Stomach (tissue), 9 donors: ENCODE measurements around the gene NRIP3. TPM values are rescaled to one million over a fixed set of nuclear protein-coding genes. Genes with fewer than 3 reads are reported as not detected.

ENCODE experiments used
- DNase-seq, 2 donors: peaks; one replicate each; pipeline versions ENCODE4 v3.0.0 to v3.0.0-alpha.2; 2013 to 2019
- H3K27ac ChIP-seq, 5 donors: fragments of 200-600 bp in 4 of 5; sonication (generic) in 4 of 5; one replicate each; pipeline ENCODE4 v1.5.1; 2013 to 2019; ENCODE audit warnings: mild to moderate bottlenecking in 1 of 5, moderate library complexity in 1 of 5
- H3K27me3 ChIP-seq, 3 donors: fragments of 200-600 bp; sonication (generic); one replicate each; pipeline ENCODE4 v1.5.1; 2017 to 2019; ENCODE audit warnings: mixed run types in 1 of 3
- H3K36me3 ChIP-seq, 4 donors: fragments of 200-600 bp; sonication (generic); 1 replicate in 3 of 4; 2 replicates in 1 of 4; pipeline ENCODE4 v1.5.1; 2016 to 2019
- H3K4me1 ChIP-seq, 4 donors: fragments of 200-600 bp; sonication (generic); one replicate each; pipeline ENCODE4 v1.5.1; 2016 to 2019
- H3K4me3 ChIP-seq, 4 donors: fragments of 200-600 bp; sonication (generic) in 3 of 4; one replicate each; pipeline ENCODE4 v1.5.1; 2016 to 2019; ENCODE audit warnings: mild to moderate bottlenecking in 1 of 4
- H3K9me3 ChIP-seq, 4 donors: fragments of 200-600 bp; sonication (generic); one replicate each; pipeline ENCODE4 v1.5.1; 2016 to 2019
- EP300 ChIP-seq: sonication (generic); formaldehyde crosslinking; IDR thresholded peaks from one replicate; pipeline ENCODE4 v1.6.1; 2017; ENCODE audit warnings: antibody characterized with exemption
- POLR2A ChIP-seq, 4 donors: fragments of 450-650 bp; IDR thresholded peaks; one replicate each; pipeline ENCODE4 v1.6.1; 2016; ENCODE audit warnings: antibody characterized with exemption in 4 of 4, control low read depth in 2 of 4, mild to moderate bottlenecking in 1 of 4, moderate library complexity in 1 of 4
- POLR2AphosphoS5 ChIP-seq, 3 donors: sonication (generic); formaldehyde crosslinking; IDR thresholded peaks; one replicate each; pipeline ENCODE4 v1.6.1; 2016; ENCODE audit warnings: antibody characterized with exemption in 3 of 3
- WGBS, 5 donors: extraction: QIAGEN DNeasy Blood & Tissue Kit in 3 of 5; methylation state at CpG; one replicate each; pipeline versions ENCODE4 v1.1.5 to v1.1.7; 2013 to 2018; 5-methylcytosine and 5-hydroxymethylcytosine counted together
- intact Hi-C: fragments of 100-400 bp; cut with DNase I; formaldehyde crosslinking; loops from one replicate; pipeline ENCODE4 v1.15.1; 2023; ENCODE audit warnings: low total_unique reads
- polyA plus RNA-seq, 3 donors: library from polyadenylated mRNA; stranded (reverse); fragments of 200-250 nt; gene quantifications; one replicate each; pipeline ENCODE4 v1.2.3, GENCODE V29; 2013
- total RNA-seq, 5 donors: library from RNA; depleted of rRNA; stranded (reverse); fragments of >200 nt; gene quantifications; one replicate each; pipeline versions ENCODE4 v1.1.0 to v1.2.3, GENCODE V29; 2014 to 2016
- TF ChIP-seq, protein P1 (sequence below), 7 experiments: fragments of 450-650 bp in 4 of 7; fragments of 200-600 bp in 3 of 7; sonication (generic) in 3 of 7; IDR thresholded peaks; one replicate each; pipeline ENCODE4 v1.5.1; 2016 to 2019; ENCODE audit warnings: antibody characterized with exemption in 7 of 7, control low read depth in 2 of 7, mild to moderate bottlenecking in 1 of 7
- donor health status: healthy with polysubstance abuse.
- donor health status: Bipolar disorder and iron deficiency.
- donor health status: healthy.

The NRIP3 gene
- total and polyA plus RNA-seq, 8 donors, result 0.33 to 3.9 (median 1.6) TPM; not detected in 2

DNA sequence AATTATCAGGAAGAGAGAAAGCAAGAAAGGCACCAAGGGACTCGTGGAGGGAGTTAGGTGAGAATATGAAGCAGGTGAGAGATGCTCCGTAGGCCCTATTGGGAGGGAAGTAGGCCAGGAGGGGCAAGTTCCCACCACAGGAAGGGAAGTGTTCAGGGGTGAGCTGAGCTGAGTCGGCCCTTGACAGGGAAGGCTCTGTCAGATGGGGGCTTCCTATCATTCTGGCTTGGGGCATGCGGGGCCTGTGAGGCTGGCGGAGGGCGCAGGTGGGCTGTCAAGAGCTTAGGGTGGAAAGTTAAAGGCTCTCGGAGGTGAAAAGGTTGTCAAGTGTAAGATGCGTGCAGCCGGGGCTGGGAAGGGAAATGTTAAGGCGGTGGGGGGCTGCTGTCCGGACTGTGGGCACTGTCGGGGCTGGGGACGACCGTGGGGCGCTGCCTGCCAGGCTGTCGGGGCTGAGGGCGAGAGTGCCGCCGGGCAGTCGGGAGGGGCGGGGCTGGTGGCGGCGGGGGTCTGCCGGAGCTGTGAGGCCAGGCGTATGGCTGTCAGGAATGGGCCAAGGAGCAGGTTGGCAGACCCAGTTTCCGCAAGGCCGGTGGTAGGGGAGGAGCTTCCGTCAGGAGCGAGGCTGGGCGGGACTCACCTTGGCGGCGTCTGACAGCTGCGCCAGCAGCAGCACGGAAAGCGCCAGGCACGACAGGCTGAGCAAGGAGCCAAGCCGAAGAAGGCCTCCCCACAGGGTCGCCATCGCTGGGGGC, 40.1 kb downstream of the NRIP3 start:
- H3K27ac ChIP-seq, result peak overlapping the region; percentile 95 to 99 (median 96)
- 1 to 3% (median 1%) methylated on average over 25 to 39 of the region's 39 CpGs for WGBS, 5 donors
- DNase-seq, result peak; percentile 87 to 95
- intact Hi-C loops, result loop anchor here (10.0 kb wide), 1 partner anchor 279 kb away; the partner anchor contains the start of genes RPL27A and TRIM66
- no peaks in the 10 kb centered on the region for H3K9me3 ChIP-seq
- H3K36me3 ChIP-seq, result peaks cover 0 to 15% (median 6%) of the 10 kb centered on the region in 4 donors
- peak overlapping the region; percentile 68 to 89 (median 86) for H3K4me3 ChIP-seq
- peaks cover 19 to 53% (median 47%) of the 10 kb centered on the region in 4 donors for H3K4me1 ChIP-seq
- no peaks in the 10 kb centered on the region for H3K27me3 ChIP-seq
- TF ChIP-seq POLR2AphosphoS5 (IDR thresholded peaks at IDR 0.05), result no peak
- TF ChIP-seq, protein P1, sequence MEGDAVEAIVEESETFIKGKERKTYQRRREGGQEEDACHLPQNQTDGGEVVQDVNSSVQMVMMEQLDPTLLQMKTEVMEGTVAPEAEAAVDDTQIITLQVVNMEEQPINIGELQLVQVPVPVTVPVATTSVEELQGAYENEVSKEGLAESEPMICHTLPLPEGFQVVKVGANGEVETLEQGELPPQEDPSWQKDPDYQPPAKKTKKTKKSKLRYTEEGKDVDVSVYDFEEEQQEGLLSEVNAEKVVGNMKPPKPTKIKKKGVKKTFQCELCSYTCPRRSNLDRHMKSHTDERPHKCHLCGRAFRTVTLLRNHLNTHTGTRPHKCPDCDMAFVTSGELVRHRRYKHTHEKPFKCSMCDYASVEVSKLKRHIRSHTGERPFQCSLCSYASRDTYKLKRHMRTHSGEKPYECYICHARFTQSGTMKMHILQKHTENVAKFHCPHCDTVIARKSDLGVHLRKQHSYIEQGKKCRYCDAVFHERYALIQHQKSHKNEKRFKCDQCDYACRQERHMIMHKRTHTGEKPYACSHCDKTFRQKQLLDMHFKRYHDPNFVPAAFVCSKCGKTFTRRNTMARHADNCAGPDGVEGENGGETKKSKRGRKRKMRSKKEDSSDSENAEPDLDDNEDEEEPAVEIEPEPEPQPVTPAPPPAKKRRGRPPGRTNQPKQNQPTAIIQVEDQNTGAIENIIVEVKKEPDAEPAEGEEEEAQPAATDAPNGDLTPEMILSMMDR (IDR thresholded peaks at IDR 0.05), result no peak
- TF ChIP-seq EP300, result no peak
- TF ChIP-seq POLR2A (IDR thresholded peaks at IDR 0.05), result no peak

DNA sequence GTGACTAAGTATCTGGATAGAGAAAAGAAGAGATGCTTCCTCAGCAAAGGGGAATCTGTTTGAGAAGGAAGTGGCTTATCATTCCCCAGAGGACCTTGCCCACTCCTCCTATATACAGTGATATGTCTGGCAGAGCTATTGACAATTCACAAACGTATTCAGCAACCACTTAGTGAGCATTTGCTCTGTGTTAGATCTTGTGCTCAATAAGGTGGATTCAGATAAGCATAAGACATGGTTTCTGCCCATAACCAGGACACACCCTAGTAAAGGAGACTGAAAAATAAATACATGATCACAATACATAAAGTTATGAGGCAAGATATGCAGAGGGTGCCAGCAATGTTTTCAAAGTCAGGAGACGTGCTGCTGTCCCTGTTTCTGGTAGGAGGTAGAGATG, 41.0 kb downstream of the NRIP3 start:
- Histone ChIP-seq H3K27ac (peak overlapping the region in 4 of 5 donors; percentile 95 to 99 (median 96)), H3K36me3 (peaks cover 0 to 13% (median 6%) of the 10 kb centered on the region in 4 donors), H3K4me3 (peak overlapping the region; percentile 68 to 89 (median 86)), H3K27me3 (no peaks in the 10 kb centered on the region), H3K9me3 (no peaks in the 10 kb centered on the region), H3K4me1 (peaks cover 19 to 53% (median 48%) of the 10 kb centered on the region in 4 donors)
- TF ChIP-seq EP300, result no peak
- no peak for TF ChIP-seq POLR2A (IDR thresholded peaks at IDR 0.05)
- TF ChIP-seq POLR2AphosphoS5 (IDR thresholded peaks at IDR 0.05), result no peak
- TF ChIP-seq, protein P1 (IDR thresholded peaks at IDR 0.05), result no peak
- WGBS, 5 donors, result 0 to 13% (median 11%) methylated on average over 2 of the region's 2 CpGs
- no peak for DNase-seq
- intact Hi-C loops, result loop anchor here (10.0 kb wide), 1 partner anchor 278 kb away; the partner anchor contains the start of genes RPL27A and TRIM66

- no peak for DNase-seq
- H3K27ac ChIP-seq, result peak overlapping the region in 1 of 5 donors; percentile 2
- intact Hi-C loops, result loop anchor here (10.0 kb wide), 1 partner anchor 277 kb away; the partner anchor contains the start of genes RPL27A and TRIM66
- H3K27me3 ChIP-seq, result no peaks in the 10 kb centered on the region
- no peak for TF ChIP-seq EP300
- no peak for TF ChIP-seq POLR2AphosphoS5 (IDR thresholded peaks at IDR 0.05)
- no peak for TF ChIP-seq POLR2A (IDR thresholded peaks at IDR 0.05)
- TF ChIP-seq, protein P1 (IDR thresholded peaks at IDR 0.05), result no peak
- H3K4me1 ChIP-seq, result peaks cover 19 to 57% (median 48%) of the 10 kb centered on the region in 4 donors
- WGBS, 5 donors, result 49 to 62% (median 54%) methylated on average over 2 of the region's 2 CpGs
- H3K4me3 ChIP-seq, result no peak overlapping the region
- peaks cover 0 to 11% (median 6%) of the 10 kb centered on the region in 4 donors for H3K36me3 ChIP-seq
- H3K9me3 ChIP-seq, result no peaks in the 10 kb centered on the region
These were observed 42.4 kb downstream of the NRIP3 start for GRCh38 chr11:8961401-8961800.

DNA sequence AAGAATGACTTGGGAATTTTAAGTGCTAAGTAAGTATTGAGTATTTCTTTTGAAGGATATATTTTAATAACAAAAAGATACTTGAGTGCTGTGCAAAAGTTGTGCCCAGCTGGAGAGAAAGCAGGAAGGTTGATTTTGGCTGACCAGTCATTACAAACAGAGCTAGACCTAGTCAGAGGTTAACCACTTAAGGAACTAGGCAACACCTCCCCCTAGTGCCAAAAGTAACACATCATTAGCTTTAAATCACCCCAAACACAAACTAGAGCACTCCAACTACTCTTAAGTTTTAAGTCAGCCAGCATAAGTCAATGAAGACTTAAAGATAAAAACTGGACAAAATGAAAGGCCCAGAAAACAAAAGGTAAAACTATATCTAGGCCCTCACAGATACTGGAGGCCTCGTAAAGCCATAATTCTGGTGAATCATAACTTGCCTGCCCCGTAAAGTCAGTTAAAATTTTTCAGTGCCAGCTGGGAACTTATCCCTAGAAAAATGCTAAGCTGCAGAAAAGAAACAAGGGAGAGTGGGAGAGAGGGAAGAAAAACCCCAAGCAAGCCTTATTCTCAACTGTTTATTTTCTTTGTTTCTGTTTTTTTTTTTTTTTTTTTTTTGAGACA, 44.1 kb downstream of the NRIP3 start:
- Histone ChIP-seq H3K27me3 (no peaks in the 10 kb centered on the region), H3K4me1 (peaks cover 19 to 47% (median 36%) of the 10 kb centered on the region in 4 donors), H3K27ac (peak overlapping the region in 4 of 5 donors; percentile 54 to 75 (median 70)), H3K4me3 (no peak overlapping the region), H3K36me3 (peaks cover 11 to 28% (median 23%) of the 10 kb centered on the region in 4 donors), H3K9me3 (no peaks in the 10 kb centered on the region)
- intact Hi-C loops, result loop anchor here (10.0 kb wide), 1 partner anchor 275 kb away; the partner anchor contains the start of genes RPL27A and TRIM66
- 6 to 41% (median 18%) methylated on average over 2 of the region's 2 CpGs for WGBS, 5 donors
- TF ChIP-seq, protein P1 (IDR thresholded peaks at IDR 0.05), result peak in 5 of 7 experiments; percentile 28 to 66 (median 43)
- TF ChIP-seq EP300 (no peak), POLR2AphosphoS5 (IDR thresholded peaks at IDR 0.05) (peak in 1 of 3 donors; percentile 71), POLR2A (IDR thresholded peaks at IDR 0.05) (no peak)
- peak in 1 of 2 donors; percentile 90 for DNase-seq
